ENCODE measurements around the gene PITPNM1. TPM values are rescaled to one million over a fixed set of nuclear protein-coding genes. Genes with fewer than 3 reads are reported as not detected.
"Not testable (repeated sequence)": the region's sequence is repeated elsewhere in the genome, so short reads cannot be mapped to it uniquely, and the experiment has no call there.

The PITPNM1 gene
- total RNA-seq, 1 donor from 2014 or later, result 11.5 TPM

DNA sequence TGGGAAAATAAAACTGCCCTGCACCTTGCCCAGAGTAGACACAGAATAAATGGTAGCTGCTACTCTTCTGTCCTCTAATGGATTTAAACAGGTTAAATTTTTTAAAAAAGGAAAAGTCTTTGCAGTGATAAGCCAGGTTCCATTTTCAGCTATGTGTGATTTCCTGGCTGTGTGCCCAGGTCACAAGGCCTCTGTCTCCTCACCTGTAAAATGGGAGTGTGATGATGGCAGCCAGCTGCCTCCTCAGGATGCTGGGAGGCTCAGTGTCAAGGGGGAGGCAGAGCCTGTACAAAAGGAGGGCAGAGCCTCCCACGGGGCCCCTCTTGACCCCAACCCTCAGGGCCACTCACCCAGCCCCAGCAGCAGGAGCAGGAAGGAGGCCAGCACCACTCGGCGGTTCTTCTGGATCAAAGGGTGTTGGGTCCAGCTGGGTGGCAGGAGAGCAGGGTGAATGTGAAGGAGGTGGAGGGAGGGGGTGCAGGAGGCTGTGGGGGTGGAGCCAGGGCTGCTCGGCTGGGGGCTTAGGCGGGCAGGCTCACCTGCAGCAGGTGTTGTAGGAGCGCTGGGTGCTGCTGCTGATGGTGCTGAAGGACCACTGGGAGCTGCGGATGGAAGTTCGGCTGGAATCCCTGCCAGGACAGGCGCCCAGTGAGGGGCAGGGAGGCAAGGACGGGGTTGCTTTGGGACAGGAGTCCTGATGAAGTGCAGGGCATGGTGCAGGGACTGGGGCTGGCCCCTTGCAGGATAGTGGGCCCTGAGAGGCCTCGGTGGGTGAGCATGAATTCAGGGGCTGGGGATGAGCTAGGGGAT lies 38.0 kb downstream of the PITPNM1 start:
- peaks cover 4% of the 10 kb centered on the region for H3K27me3 Mint-ChIP-seq (ENCODE audit: unreplicated experiment)
- H3K36me3 Mint-ChIP-seq (ENCODE audit: low read depth, unreplicated experiment), result no peaks in the 10 kb centered on the region
- no peak for DNase-seq (ENCODE audit: low spot score)
- no peaks in the 10 kb centered on the region for H3K9me3 Mint-ChIP-seq (ENCODE audit: unreplicated experiment)
- TF ChIP-seq, protein P1, sequence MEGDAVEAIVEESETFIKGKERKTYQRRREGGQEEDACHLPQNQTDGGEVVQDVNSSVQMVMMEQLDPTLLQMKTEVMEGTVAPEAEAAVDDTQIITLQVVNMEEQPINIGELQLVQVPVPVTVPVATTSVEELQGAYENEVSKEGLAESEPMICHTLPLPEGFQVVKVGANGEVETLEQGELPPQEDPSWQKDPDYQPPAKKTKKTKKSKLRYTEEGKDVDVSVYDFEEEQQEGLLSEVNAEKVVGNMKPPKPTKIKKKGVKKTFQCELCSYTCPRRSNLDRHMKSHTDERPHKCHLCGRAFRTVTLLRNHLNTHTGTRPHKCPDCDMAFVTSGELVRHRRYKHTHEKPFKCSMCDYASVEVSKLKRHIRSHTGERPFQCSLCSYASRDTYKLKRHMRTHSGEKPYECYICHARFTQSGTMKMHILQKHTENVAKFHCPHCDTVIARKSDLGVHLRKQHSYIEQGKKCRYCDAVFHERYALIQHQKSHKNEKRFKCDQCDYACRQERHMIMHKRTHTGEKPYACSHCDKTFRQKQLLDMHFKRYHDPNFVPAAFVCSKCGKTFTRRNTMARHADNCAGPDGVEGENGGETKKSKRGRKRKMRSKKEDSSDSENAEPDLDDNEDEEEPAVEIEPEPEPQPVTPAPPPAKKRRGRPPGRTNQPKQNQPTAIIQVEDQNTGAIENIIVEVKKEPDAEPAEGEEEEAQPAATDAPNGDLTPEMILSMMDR (IDR thresholded peaks at IDR 0.05; ENCODE audit: unreplicated experiment), result no peak
- peaks cover 10% of the 10 kb centered on the region for H3K4me1 Mint-ChIP-seq (ENCODE audit: unreplicated experiment)
- H3K4me3 Mint-ChIP-seq (ENCODE audit: unreplicated experiment), result peak overlapping the region; percentile 62
- no peak overlapping the region for H3K27ac Mint-ChIP-seq (ENCODE audit: unreplicated experiment)

DNA sequence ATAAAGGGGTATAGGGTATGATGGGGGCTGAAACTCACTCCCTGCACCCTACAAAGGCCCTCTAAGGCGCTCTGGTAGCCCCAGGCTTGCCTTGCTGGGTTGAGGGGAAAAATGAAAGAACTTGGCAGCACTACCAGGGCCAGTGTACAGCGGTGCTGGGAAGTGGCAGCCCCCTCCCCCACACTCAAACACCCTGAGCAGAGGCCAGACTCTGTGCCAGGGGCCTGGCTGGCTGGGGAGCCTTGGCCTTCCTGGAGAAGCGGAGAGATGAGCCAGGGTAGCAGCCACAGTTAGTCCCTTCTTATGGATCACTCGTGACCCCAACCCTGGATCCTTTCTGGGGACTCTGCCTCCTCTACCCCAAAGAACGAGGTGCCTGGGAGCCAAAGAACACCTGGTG lies 38.8 kb downstream of the PITPNM1 start:
- DNase-seq (ENCODE audit: low spot score), result no peak
- no peaks in the 10 kb centered on the region for H3K36me3 Mint-ChIP-seq (ENCODE audit: low read depth, unreplicated experiment)
- H3K27ac Mint-ChIP-seq (ENCODE audit: unreplicated experiment), result no peak overlapping the region

DNA sequence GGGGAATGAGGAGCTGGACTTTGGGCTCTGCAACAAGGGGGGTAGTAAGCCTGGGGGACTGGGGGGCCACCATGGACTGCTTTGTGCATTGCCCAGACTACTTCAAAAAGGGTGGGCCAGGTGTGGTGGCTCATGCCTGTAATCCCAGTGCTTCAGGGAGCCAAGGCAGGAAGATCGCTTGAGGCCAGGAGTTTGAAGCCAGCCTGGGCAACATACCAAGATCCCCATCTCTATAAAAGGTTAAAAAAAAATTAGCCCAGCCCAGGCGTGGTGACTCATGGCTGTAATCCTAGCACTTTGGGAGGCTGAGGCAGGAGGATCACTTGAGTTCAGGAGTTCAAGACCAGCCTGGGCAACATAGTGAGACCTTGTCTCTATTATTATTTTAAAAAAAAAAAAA lies 39.6 kb downstream of the PITPNM1 start:
- peak overlapping the region; percentile 67 for H3K4me3 Mint-ChIP-seq (ENCODE audit: unreplicated experiment)
- not testable (repeated sequence) for H3K36me3 Mint-ChIP-seq (ENCODE audit: low read depth, unreplicated experiment); DNase-seq (ENCODE audit: low spot score); H3K27me3 Mint-ChIP-seq (ENCODE audit: unreplicated experiment); H3K9me3 Mint-ChIP-seq (ENCODE audit: unreplicated experiment)
- peaks cover 10% of the 10 kb centered on the region for H3K4me1 Mint-ChIP-seq (ENCODE audit: unreplicated experiment)
- H3K27ac Mint-ChIP-seq (ENCODE audit: unreplicated experiment), result peak overlapping the region; percentile 81

More for the DNA sequence above, 38.8 kb downstream of the PITPNM1 start:
- H3K4me1 Mint-ChIP-seq (ENCODE audit: unreplicated experiment), result peaks cover 10% of the 10 kb centered on the region
- TF ChIP-seq, protein P1 (IDR thresholded peaks at IDR 0.05; ENCODE audit: unreplicated experiment), result no peak
- peaks cover 4% of the 10 kb centered on the region for H3K27me3 Mint-ChIP-seq (ENCODE audit: unreplicated experiment)
- no peak overlapping the region for H3K4me3 Mint-ChIP-seq (ENCODE audit: unreplicated experiment)
- no peaks in the 10 kb centered on the region for H3K9me3 Mint-ChIP-seq (ENCODE audit: unreplicated experiment)

DNA sequence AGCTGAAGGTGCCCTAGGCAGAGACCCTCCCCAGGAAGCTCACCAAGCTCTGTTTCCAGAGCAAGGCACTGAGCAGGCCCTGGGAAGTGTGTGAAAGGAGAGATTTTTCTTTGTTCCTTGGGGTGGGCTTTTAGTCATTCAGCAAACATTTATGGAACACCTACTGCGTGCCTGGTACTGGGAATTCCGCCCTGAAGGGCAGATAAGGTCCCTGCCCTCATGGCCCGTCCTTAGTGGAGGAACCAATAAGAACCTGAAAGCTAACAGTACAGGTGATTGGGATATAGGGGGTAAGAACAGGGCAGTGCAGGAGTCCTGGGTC lies 40.0 kb downstream of the PITPNM1 start:
- peaks cover 5% of the 10 kb centered on the region for H3K27me3 Mint-ChIP-seq (ENCODE audit: unreplicated experiment)
- no peaks in the 10 kb centered on the region for H3K9me3 Mint-ChIP-seq (ENCODE audit: unreplicated experiment)
- no peaks in the 10 kb centered on the region for H3K36me3 Mint-ChIP-seq (ENCODE audit: low read depth, unreplicated experiment)
- H3K4me3 Mint-ChIP-seq (ENCODE audit: unreplicated experiment), result peak overlapping the region; percentile 67
- peaks cover 10% of the 10 kb centered on the region for H3K4me1 Mint-ChIP-seq (ENCODE audit: unreplicated experiment)
- TF ChIP-seq, protein P1 (IDR thresholded peaks at IDR 0.05; ENCODE audit: unreplicated experiment), result no peak
- no peak for DNase-seq (ENCODE audit: low spot score)
- H3K27ac Mint-ChIP-seq (ENCODE audit: unreplicated experiment), result peak overlapping the region; percentile 81

DNA sequence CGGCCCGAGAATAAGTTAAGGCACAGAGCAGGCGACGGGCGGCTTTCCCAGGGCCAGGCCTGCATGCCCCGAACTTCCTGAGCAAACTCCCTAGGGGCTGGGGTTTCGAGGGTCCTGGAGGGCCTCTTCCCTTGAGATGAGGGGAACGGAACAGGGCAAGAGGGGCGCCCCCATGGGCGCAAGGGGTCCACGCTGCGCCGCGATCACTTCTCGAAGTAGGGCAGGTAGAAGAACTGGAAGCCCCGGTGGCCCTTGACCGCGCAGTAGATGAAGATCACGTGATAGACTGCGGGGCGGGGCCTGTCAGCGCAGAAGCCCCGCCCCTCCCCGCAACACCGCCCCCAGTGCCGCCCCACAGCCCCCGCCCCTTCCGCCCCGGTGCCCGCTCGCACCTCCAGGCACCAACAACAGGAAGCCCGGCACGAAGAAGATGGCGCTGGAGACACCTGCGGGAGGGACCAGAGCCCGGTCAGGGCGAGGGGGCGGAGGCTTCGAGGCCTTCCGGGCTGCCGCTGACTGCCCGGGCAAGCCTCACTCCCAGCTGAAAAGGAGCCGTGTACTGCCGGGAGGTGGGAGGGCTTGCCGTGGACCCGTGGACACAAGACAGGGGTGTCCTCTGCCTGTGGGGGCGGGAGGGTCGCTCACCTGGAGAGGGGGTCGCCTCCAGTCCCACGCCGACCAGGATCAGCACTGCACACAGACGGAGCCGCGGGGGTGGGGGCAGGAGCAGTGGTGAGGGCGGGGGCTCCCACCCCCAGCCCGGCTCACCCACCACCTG lies 40.6 kb downstream of the PITPNM1 start:
- DNase-seq (ENCODE audit: low spot score), result peak; percentile 82
- Mint-ChIP-seq H3K9me3 (ENCODE audit: unreplicated experiment) (no peaks in the 10 kb centered on the region), H3K27me3 (ENCODE audit: unreplicated experiment) (peaks cover 5% of the 10 kb centered on the region), H3K27ac (ENCODE audit: unreplicated experiment) (no peak overlapping the region), H3K36me3 (ENCODE audit: low read depth, unreplicated experiment) (no peaks in the 10 kb centered on the region), H3K4me1 (ENCODE audit: unreplicated experiment) (peaks cover 10% of the 10 kb centered on the region), H3K4me3 (ENCODE audit: unreplicated experiment) (peak overlapping the region; percentile 67)
- TF ChIP-seq, protein P1 (IDR thresholded peaks at IDR 0.05; ENCODE audit: unreplicated experiment), result no peak
